GM19397 (cell line): ENCODE results near the gene TMEM41B.
"Not testable (repeated sequence)": the region's sequence is repeated elsewhere in the genome, so short reads cannot be mapped to it uniquely, and the experiment has no call there.

ENCODE experiments used
- ATAC-seq: cut with Tn5 transposase; IDR thresholded peaks from one replicate; pipeline ENCODE4 v1.9.1; 2021; ENCODE audit warnings: mild to moderate bottlenecking, moderate library complexity; ENCODE audit not compliant: unreplicated experiment

The TMEM41B gene

GRCh38 chr11:9314291-9315077 is at the start of gene TMEM41B:
TMEM41B (minus strand) TSS chr11:9314593; CDS start chr11:9314441, 152 bp downstream.
- peak; percentile 94 for ATAC-seq

- ATAC-seq = no peak
These were observed 48.0 kb upstream of the TMEM41B start for GRCh38 chr11:9362393-9362863.

GRCh38 chr11:9360862-9361622 is 46.6 kb upstream of the TMEM41B start:
- not testable (repeated sequence) for ATAC-seq

DNA sequence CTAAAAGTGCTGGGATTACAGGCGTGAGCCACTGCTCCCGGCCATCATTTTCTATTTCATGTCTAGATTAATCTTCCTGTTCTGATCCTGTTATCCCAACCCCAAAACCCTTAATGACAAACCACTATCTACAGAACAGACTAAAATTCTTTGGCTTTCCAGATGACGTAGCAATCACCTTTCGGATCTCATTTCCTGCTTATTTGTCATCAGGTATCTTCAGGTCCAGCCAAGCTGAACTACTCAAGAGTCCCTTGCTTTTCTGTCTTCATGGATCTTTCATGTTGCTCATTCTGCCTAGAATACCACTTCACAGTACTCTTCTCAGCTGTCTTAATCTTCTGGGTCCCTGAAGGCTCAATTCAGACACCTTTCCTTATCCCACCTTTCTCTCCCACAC is 42.6 kb upstream of the TMEM41B start:
- ATAC-seq = no peak

DNA sequence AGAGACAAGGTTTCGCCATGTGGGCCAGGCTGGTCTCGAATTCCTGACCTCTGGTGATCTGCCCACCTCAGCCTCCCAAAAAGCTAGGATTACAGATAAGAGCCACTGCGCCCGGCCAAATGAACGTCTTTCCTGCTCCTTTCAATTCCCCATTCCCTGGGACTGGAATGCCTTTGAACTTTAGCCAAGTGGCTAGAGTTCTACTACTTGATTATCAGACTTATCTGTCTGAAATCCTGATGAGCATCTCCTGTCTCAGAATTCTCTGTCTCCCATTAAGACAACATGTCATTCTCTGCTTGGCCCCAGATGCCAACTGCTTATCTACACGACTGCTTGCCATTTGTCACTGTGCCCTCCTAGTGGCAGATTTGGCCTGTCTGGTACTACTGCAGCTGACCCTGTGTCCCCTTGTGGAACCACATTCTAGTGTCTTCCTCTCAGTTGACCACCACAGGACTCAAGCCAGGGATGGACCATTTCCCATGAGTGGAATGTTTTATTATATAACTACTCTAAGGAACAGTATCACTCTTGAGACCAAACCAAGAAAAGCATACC is 37.0 kb upstream of the TMEM41B start:
- no peak for ATAC-seq

- not testable (repeated sequence) for ATAC-seq
These were observed 33.4 kb upstream of the TMEM41B start for GRCh38 chr11:9347779-9348178.

DNA sequence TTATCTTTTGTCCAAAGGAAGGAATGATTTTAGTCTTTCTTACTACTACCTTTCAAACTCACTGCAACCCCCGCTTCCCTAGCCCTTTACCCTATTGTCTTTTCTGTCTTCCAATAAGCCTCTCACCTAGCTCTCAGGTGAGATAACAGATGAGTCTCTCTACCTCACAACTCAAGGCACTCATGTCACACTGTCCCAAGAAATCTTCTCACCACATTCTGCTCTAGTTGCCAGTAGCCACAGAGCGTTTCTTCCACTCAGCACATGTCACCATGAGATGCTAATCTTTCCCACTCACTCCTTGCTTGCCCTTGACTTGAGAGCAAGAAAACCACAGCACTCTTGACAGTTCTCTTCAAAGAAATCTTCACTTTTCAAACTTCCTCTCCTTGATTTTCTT is 32.7 kb upstream of the TMEM41B start:
- no peak for ATAC-seq

- ATAC-seq = no peak
These were observed 29.8 kb upstream of the TMEM41B start for GRCh38 chr11:9344061-9344680.

DNA sequence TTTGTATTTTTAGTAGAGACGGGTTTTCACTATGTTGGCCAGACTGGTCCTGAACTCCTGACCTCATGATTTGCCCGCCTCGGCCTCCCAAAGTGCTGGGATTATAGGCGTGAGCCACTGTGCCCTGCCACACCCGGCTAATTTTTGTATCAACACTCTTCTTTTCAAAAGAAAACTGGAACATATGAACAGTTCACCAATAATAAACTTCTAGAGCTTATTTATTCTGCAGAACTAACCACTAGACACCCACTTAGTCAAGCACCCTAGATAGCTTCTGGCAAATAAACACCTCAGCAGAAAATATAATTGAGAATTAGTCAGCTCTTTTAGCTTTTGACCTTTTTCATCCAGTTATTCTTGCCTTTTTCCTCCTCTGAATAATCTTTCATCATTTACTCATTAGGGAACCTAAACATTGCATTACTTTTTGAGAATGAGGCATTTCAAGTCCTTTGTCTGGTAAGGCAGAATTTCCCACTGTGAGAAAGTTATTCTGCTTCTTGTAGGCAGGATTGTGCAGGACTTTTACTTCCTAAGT is 27.3 kb upstream of the TMEM41B start:
- ATAC-seq = no peak

DNA sequence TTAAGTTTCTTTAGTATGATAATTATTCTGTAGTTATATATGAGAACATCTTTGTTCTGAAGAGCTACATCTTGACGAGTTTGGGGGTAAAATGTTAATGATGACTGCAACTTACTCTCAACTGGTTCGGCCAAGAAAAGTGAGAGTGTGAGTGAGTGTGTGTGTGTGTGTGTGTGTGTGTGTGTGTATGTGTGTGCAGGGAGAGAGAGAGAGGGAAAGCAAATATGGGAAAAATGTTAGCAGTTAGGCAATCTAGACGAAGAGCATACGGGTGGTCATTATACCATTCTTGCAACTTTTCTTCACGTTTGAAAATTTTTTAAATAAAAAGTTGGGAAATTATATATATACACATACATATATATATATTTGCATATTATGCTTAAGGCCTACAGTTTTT is 18.3 kb upstream of the TMEM41B start:
- no peak for ATAC-seq

DNA sequence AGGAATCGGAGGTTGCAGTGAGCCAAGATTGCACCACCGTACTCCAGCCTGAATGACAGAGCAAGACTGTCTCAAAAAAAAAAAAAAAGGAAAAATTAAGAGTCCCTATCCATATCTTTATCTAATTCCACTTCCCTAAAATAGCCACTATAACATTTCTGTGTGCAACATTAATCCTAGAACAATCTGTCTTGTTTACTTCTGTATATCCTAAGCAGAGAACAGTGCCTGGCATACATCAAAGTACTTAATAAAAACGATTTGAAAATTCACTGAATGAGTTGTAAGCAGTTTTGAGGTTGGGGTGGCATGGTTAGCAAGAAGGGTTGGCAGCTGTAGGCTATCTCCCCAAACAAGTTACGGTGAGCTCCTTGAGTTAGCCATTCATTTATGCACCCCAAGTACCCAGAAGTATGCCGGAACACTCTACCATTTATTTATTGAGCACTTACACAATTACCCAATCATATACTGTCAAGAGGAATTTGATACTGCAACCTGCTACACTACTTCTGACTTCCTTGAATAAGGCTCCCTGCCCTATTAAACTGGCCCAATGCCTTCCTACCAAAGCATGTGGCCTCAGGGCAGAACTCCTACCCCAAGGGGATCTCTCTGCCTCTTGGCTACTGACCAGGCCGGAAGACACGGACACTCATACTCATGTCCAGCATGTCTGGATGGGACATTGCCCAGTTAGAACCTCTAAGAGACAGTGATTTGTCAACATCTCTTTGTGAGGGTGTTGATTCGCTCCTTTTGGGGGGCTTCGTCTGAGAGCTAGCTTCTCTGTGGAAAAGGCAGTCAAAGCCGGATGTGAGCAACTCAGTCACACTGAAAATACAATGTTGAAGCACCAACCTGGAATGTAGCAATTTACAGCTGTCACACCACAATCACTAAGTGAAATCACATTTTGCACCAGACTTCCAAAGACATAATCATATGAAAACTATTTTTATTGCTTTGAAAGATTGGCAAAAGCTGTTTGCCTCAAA is 16.3 kb upstream of the TMEM41B start:
- ATAC-seq = no peak

DNA sequence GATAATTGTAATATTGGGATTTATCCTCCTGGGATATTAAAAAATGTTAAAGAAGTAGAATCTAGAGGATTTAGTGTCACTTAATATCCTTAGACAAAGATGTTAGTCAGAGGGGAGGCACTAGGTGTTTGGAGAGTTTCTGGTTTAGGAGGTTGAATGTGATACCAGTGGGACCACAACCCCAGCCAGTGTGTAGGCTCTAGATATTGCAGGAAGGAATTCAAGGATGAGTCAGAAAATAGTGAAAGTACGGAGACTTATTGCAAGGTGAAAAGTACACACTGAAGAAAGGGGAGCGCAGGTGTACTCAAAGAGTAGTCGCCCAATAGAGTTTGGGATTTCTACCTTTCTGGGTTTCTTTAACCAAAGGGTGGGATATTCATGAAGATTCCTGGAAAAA is 5.7 kb upstream of the TMEM41B start:
- ATAC-seq = no peak

DNA sequence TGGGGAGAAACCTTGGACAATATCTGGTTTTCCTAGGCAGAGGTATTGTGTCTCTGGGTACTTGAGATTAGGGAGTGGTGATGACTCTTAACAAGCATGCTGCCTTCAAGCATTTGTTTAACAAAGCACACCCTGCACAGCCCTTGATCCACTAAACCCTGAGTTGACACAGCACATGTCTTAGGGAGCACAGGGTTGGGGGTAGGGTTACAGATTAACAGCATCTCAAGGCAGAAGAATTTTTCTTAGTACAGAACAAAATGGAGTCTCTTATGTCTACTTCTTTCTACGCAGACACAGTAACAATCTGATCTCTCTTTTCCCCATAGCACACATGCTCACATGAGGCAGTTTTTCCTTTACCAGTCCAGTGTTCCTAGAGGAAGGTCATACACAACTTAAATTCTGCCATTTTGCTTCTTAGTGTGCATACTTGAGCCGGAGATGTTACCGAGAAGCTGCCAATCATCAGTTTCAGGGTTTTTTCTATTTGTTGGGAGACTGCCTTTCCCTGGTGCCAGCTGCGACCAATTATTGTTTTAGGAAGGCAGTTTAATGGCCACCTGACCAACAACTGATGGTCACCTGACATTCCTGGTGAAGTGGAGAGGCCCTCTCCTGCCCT is 5.1 kb upstream of the TMEM41B start:
- ATAC-seq = not testable (repeated sequence)

- ATAC-seq = not testable (repeated sequence)
These were observed 4.3 kb upstream of the TMEM41B start for GRCh38 chr11:9318442-9319376.

GRCh38 chr11:9316334-9316733 is 1.9 kb upstream of the TMEM41B start:
- no peak for ATAC-seq

DNA sequence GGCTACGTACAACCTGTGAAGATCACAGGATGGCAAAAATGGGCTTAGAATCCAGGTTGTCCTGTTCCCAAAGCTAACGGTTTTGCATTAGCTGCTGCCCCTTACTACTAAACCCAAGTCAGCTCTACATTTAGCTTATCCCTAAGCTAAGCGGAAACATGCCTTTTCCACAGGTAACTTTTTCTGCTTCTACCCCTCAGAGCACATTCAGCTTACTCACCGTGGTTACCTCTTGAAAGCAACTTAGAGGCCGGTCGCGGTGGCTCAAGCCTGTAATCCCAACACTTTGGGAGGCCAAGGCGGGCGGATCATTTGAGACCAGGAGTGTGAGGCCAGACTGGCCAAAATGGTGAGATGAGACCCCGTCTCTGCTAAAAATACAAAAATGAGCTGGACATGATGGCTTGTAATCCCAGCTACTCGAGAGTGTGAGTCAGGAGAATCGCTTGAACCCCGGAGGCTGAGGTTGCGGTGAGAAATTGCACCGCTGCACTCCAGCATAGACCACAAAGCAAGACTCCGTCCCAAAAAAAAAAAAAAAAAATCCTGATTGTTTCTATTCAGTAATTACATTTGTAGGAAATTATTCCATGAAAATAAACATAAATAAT is 790 bp upstream of the TMEM41B start:
- no peak for ATAC-seq

- peak; percentile 12 for ATAC-seq
These were observed 624 bp downstream of the TMEM41B start for GRCh38 chr11:9313648-9314290.
